SKM-1 treated with dmso at 0.1 percent for 144 hours (cell line): ENCODE measurements around the gene TWIST1.

Experiments
- DNase-seq: peaks from one replicate; lab custom pipeline; 2025; ENCODE audit not compliant: unreplicated experiment; lab: John Stamatoyannopoulos, UW

Gene TWIST1

DNA sequence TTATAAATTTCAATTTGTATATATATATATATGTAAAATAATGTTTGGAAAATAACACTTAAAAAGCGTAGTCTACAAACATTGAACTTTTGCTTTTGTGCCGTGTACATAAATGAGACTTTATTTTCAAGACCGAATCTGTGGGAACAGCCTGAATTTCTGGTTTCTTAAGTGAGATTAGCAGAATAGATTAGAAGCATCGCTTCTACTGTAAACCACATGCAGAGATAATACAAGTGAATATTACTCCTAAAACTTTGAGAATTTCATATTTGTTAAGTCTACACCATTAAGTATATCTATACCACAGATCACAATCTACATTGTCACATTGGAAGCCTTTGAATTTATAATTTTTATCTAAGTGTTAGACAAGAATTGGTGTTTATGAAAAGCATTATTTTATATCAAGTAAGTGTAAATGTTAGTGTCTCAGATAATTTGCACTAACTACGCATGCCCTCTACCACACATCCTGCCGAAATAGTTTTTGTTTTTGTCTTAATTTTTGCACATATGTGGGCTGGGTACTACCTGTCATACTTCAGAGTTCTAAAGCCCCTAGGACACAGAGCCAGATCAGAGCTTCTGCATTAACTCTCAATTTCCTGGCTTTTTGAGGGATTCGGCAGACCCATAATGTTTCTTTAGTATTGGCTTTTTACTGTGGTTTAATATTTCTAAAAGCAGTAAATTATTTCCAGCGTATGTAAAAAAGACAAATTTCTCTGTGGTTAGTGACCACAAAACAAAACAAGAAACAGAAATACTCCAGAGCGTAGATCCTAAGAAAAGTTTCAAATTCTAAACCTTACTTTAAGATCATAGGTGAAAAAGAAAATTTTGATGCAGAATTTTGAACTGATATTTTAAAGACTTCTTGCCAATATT, 20.0 kb downstream of the TWIST1 start:
- no peak for DNase-seq

DNA sequence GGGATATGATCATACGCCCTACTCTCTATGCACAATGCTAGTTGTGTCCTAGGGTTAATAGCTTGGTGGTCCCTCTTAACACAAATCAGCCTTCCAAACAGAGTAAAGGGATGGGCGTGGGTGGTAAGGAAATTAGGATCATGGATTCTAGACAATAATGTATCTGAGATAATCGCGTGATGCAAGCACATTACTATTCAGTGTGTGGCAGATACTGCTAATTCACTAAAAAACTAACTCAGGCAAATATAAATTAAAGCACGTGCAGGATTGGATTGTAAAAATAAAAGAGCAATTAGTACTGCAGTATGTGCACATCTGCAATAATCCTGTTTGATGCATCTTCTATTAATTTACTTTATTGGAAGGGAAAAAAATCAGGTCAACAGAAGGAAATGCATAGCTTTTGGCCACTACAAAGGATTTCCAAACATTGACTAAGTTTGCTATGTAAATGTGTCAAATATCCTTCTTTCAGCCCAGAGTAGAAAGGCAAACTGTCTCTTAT, 22.0 kb downstream of the TWIST1 start:
- no peak for DNase-seq

DNA sequence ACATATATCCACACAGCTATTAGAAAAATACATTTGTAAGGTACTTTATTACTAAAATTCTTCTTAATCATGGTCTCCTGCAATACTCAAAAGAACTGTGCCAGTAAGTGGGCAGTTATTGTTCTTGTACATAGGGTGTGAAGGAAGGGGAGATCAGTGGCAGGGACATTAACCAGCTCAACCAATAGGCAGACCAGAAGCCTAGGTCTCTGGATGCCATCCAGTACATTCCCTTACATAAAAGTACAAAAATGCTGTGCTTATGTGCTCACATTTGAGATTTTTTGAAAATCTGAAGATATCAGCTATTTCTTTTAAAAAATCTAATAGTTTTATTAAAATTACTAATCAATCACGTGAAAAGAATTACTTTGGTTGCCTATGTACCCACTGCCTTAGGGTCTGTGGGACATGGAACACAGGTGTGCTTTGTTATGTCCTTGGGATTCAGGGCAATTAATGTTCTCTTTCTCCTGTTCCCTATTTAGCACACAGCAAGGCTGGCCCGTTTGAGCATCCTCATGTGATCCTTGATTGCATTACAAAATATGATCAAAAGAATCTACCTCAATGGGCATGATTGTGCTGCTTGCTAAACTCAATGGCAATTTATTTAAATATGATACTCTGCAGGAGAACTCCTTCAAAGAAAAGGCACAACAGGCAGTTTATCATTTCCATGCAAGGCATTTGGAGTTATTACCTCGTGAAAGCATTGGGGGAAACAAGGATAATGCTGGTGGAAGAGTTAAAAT, 22.7 kb downstream of the TWIST1 start:
- no peak for DNase-seq

- no peak for DNase-seq
These were observed 23.3 kb downstream of the TWIST1 start for GRCh38 chr7:19094138-19094537.

DNA sequence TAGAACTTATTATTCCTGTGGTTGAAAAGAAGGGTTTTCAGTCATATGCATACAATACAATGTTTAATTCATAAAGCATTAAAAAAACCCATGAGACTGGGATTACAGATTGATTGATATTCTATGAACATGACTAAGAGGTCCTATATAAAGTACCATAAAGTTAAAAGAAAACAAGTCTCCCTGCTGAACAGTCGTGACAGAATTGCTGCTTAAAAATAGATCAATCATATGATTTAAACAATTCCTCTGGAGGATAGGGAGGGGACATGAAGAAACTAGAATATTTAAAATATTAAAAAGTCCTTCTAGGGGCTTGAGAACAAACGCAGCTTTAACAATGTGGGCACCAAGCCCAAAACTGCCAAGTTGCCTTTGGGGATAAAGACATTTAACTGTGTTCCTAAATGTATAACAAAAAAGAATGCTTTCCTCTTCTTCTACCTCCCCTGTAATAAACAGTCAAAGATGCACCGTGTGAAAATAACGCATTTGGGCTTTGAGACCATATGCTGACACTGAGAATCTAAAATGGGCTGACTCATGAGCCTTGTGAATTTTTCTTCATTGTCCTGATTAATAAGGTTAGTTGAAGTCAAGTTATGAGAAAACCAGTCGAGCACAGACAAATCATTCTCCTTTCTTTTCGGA, 25.8 kb downstream of the TWIST1 start:
- DNase-seq: no peak

- DNase-seq: no peak
These were observed 26.9 kb downstream of the TWIST1 start for GRCh38 chr7:19090526-19090925.

DNA sequence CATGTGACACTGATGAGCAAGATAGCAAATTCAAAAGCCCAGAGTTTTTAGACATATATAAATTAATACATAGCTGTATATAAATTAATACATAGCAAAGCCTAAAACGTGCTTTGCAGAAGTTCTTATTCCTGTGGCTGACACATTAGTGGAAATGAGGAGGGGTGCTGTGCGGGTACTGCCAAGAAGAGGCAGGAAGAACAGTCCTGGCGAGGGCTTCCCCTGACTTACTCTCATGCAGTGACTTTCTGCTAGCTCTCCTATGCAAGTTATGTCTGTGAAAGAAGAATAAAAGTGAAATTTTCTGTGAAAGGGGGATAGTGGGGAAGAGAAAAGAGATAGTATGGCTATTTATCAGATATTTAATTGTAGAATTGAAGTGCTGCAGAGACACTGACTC, 27.6 kb downstream of the TWIST1 start:
- no peak for DNase-seq

GRCh38 chr7:19089378-19089777, 28.1 kb downstream of the TWIST1 start:
- DNase-seq: no peak

GRCh38 chr7:19080093-19080492, 37.3 kb downstream of the TWIST1 start:
- DNase-seq: no peak

- DNase-seq: no peak
These were observed 38.4 kb downstream of the TWIST1 start for GRCh38 chr7:19079066-19079465.

- DNase-seq: no peak
These were observed 47.6 kb downstream of the TWIST1 start for GRCh38 chr7:19069842-19070241.

GRCh38 chr7:19066170-19066569, 51.3 kb downstream of the TWIST1 start:
- DNase-seq: no peak
